ENCODE measurements around the gene MYMK.

MYMK gene

DNA sequence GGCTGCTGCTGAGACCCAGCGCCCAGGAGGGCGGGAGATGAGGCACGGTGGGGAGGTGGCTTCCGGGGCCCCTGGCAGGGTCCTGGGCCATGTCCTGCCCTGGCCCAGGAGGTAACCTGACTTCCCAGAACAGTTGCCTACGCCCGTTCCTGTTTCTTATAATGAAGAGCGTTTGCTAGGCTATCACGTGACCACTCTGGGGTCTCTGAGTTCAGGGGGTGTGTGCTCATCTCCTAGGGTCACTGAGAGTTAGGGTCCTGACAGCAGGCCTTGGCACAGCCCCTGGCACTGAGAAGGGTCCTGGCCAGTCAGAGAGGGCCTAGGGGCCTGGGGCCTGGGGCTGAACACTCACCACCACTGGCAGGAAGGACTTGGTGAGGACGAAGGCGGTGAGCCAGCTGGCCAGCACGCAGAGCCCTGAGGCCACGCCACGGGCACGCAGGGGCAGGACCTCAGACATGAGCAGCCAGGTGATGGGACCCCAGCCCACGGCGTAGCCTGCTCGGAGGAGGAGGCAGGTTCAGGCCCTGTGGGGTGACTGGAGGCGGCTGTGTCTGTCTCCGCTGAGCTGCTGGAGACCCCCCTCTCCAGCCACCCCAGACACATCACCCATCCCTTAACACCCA lies 51.9 kb downstream of the MYMK start:
- Histone ChIP-seq H3K36me3 (ENCODE audit: insufficient read depth, low read length) (peaks cover 33% of the 10 kb centered on the region), H3K9me3 (replicated peaks; ENCODE audit: low read length) (no peaks in the 10 kb centered on the region), H3K4me1 (ENCODE audit: control insufficient read depth, insufficient read depth, low read length) (no peaks in the 10 kb centered on the region), H3K9ac (ENCODE audit: low read depth, low read length) (no peak overlapping the region), H3K4me2 (ENCODE audit: low read length) (no peak overlapping the region), H3K4me3 (ENCODE audit: low read length) (no peak overlapping the region), H3K27me3 (ENCODE audit: control insufficient read depth, insufficient read depth, low read length) (no peaks in the 10 kb centered on the region)

DNA sequence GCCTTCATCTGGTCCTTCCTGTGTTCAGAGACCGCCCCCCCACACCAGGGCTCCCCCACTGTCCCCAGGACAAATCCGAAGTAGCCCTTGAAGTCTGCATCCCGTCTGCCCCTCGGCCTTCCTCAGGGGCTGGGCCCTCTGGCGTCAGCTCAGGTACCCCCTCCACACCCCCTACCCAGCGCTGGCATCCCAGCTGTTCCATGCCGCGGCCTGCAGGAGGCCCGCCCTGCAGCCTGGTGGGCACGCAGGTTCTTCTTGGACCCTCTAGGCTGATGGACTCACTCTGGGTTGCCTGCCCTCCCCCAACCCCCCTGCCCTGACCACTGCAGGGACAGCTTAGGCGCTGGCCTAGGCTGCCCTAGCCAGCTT lies 52.5 kb downstream of the MYMK start:
- Histone ChIP-seq H3K4me1 (ENCODE audit: control insufficient read depth, insufficient read depth, low read length) (no peaks in the 10 kb centered on the region), H3K36me3 (ENCODE audit: insufficient read depth, low read length) (peaks cover 33% of the 10 kb centered on the region), H3K4me3 (ENCODE audit: low read length) (no peak overlapping the region), H3K27me3 (ENCODE audit: control insufficient read depth, insufficient read depth, low read length) (no peaks in the 10 kb centered on the region), H3K4me2 (ENCODE audit: low read length) (no peak overlapping the region), H3K9me3 (replicated peaks; ENCODE audit: low read length) (no peaks in the 10 kb centered on the region), H3K9ac (ENCODE audit: low read depth, low read length) (no peak overlapping the region)

DNA sequence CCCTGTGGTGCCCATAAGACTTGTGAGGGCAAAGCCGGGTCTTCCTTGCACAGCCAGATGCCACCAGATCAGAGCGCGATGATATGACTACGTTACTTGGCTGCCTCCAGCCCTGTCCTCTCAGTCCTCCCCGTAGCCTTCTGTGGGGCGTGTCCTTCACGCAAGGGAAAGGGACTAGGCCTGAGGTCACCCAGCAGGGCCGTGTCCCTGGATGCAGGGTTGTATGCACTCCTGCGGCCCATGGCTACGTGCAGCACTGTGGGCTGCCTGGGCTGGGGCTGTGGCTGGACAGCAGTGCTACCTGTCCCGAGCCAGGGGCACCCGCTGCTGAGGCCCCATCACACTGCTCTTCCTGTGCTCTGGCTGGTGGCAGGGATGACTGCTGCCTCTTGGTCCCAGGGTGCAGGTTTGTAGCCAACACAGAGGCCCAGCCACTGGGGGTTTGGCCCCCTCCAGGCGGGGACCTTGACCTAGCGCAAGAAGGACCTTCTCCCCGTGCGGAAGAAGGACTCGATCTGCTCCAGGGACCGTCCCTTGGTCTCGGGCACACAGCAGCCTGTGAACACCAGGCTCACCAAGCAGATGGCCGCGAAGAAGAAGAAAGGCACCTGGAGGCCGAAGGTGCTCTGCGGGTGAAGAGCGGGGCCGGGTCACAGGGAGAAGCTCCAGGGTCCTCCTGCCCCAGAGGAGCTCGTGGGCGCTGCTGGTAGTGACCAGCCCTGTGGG lies 53.0 kb downstream of the MYMK start:
- Histone ChIP-seq H3K36me3 (ENCODE audit: insufficient read depth, low read length) (peaks cover 30% of the 10 kb centered on the region), H3K4me3 (ENCODE audit: low read length) (no peak overlapping the region), H3K27me3 (ENCODE audit: control insufficient read depth, insufficient read depth, low read length) (no peaks in the 10 kb centered on the region), H3K9me3 (replicated peaks; ENCODE audit: low read length) (no peaks in the 10 kb centered on the region), H3K4me1 (ENCODE audit: control insufficient read depth, insufficient read depth, low read length) (no peaks in the 10 kb centered on the region), H3K9ac (ENCODE audit: low read depth, low read length) (no peak overlapping the region), H3K4me2 (ENCODE audit: low read length) (no peak overlapping the region)

DNA sequence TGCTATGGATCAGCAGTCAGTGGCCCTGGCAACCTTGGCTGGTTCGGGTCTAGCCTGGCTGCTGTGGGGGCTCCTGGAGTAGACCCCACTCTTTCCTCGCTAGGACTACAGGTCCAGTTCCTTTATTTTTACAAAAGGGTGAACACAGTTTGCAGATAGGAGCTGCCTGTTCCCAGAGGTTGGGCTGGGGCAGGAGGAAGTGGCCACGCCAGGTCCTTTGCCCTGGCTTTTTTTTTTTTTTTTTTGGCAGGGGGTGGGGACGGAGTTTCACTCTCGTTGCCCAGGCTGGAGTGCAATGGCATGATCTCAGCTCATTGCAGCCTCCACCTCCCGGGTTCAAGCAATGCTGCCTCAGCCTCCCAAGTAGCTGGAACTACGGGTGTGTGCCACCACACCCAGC lies 53.8 kb downstream of the MYMK start:
- Histone ChIP-seq H3K36me3 (ENCODE audit: insufficient read depth, low read length) (peaks cover 26% of the 10 kb centered on the region), H3K9ac (ENCODE audit: low read depth, low read length) (no peak overlapping the region), H3K4me1 (ENCODE audit: control insufficient read depth, insufficient read depth, low read length) (no peaks in the 10 kb centered on the region), H3K4me3 (ENCODE audit: low read length) (no peak overlapping the region), H3K4me2 (ENCODE audit: low read length) (no peak overlapping the region), H3K9me3 (replicated peaks; ENCODE audit: low read length) (no peaks in the 10 kb centered on the region), H3K27me3 (ENCODE audit: control insufficient read depth, insufficient read depth, low read length) (no peaks in the 10 kb centered on the region)

DNA sequence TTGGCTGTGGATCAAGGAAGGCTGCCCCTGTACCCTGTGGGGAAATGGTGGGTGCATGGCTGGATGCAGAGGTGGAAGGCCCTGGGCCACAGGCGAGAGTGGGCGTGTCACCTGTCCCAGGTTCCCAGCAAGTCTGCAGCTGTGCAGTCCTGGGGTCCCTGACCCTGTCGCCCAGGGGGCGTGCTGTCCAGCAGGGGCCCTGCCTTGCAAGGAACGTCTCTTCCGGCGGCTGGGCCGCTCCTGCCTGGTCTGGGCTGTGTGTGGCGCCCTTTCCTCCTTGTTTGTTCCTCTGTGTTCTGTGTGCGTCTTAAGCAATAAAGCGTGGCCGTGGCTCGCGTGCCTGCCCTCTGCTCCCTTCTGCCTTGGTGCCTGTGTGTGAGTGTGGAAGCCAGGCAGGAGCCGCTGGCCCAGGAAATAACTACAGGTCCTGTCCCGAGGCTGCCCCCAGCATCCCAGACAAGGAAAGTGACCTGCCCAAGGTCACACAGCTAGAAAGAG lies 54.3 kb downstream of the MYMK start:
- peaks cover 26% of the 10 kb centered on the region for H3K36me3 ChIP-seq (ENCODE audit: insufficient read depth, low read length)
- no peak overlapping the region for H3K4me3 ChIP-seq (ENCODE audit: low read length)
- H3K4me1 ChIP-seq (ENCODE audit: control insufficient read depth, insufficient read depth, low read length): no peaks in the 10 kb centered on the region
- no peaks in the 10 kb centered on the region for H3K27me3 ChIP-seq (ENCODE audit: control insufficient read depth, insufficient read depth, low read length)
- H3K9me3 ChIP-seq (replicated peaks; ENCODE audit: low read length): no peaks in the 10 kb centered on the region
- no peak overlapping the region for H3K4me2 ChIP-seq (ENCODE audit: low read length)
- H3K9ac ChIP-seq (ENCODE audit: low read depth, low read length): no peak overlapping the region

DNA sequence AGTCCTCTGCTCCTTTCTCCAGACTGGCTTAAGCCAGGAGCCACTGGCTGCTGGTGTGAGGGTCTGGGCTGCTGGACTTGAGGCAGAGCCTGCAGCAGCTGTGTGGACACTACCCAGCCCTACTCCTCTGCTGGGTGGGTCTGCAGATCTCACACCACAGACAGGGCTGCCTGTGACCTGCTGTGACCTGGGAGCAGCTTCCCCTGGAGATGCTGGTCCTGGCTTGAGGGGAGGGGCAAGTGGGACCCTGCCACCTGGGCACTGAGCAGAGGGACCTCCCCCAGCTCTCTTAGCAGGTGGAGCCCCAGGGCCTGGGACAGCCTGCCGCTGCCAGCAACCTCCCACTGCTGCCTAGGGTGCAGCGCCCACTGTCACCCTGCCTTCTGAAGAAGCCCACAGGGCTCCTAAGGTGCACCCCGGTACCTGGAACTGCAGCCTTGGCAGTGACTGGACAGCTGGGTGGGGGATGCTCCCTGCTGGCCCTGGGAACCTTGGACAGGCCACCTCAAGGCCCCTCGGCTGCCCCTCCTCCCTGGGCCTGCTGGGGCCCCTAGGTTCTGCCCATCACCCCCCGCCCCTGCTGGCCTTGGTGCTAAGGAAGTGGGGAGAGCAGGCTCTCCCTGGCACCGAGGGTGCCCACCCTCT lies 55.9 kb downstream of the MYMK start:
- no peak overlapping the region for H3K4me2 ChIP-seq (ENCODE audit: low read length)
- H3K4me3 ChIP-seq (ENCODE audit: low read length): no peak overlapping the region

DNA sequence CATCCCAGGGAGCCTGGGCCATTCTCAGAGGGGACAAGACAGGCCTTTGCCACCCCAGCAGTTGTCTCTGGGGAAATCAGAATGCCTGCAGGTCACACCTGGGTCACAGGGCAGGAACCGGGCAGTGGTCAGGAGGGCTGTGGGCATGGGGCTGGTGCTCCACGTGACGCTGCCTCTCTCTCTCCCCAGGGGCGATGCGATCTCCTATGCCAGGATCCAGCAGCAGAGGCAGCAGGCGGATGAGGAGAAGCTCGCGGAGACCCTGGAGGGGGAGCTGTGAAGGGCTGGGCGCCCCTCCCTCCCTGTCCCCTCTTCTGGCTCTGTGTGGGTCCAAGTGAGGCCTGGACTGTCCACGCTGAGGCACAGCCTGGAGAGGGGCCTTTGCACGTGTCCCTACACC lies 56.4 kb downstream of the MYMK start:
- Histone ChIP-seq H3K36me3 (ENCODE audit: insufficient read depth, low read length) (peaks cover 13% of the 10 kb centered on the region), H3K4me2 (ENCODE audit: low read length) (no peak overlapping the region), H3K9me3 (replicated peaks; ENCODE audit: low read length) (no peaks in the 10 kb centered on the region), H3K4me1 (ENCODE audit: control insufficient read depth, insufficient read depth, low read length) (no peaks in the 10 kb centered on the region), H3K4me3 (ENCODE audit: low read length) (no peak overlapping the region), H3K27me3 (ENCODE audit: control insufficient read depth, insufficient read depth, low read length) (no peaks in the 10 kb centered on the region), H3K9ac (ENCODE audit: low read depth, low read length) (no peak overlapping the region)

More for the DNA sequence above, 55.9 kb downstream of the MYMK start:
- Histone ChIP-seq H3K9me3 (replicated peaks; ENCODE audit: low read length) (no peaks in the 10 kb centered on the region), H3K9ac (ENCODE audit: low read depth, low read length) (no peak overlapping the region), H3K36me3 (ENCODE audit: insufficient read depth, low read length) (peaks cover 18% of the 10 kb centered on the region), H3K27me3 (ENCODE audit: control insufficient read depth, insufficient read depth, low read length) (no peaks in the 10 kb centered on the region), H3K4me1 (ENCODE audit: control insufficient read depth, insufficient read depth, low read length) (no peaks in the 10 kb centered on the region)

DNA sequence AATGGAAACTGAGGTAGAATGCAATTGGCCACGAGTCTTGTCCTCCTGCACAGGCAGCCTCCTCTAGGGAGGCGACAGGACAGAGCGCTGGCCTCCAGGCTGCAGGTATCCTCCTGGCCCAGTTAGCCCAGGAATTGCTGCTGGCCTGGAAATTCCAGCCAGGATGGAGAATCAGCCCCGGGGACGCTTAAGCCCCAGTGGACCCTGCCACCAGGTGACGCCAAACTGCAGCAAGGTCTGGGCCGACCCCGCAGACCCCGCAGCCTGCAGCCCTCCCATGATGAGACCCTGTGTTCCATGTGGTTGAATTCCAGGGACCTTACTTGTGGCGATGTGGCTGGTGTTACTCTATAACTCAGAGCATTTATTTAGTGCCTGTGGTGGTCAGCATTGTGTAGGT lies 57.7 kb downstream of the MYMK start:
- H3K4me2 ChIP-seq (ENCODE audit: low read length): no peak overlapping the region
- no peaks in the 10 kb centered on the region for H3K9me3 ChIP-seq (replicated peaks; ENCODE audit: low read length)
- H3K4me3 ChIP-seq (ENCODE audit: low read length): no peak overlapping the region
- H3K27me3 ChIP-seq (ENCODE audit: control insufficient read depth, insufficient read depth, low read length): no peaks in the 10 kb centered on the region
- H3K36me3 ChIP-seq (ENCODE audit: insufficient read depth, low read length): peaks cover 6% of the 10 kb centered on the region
- no peaks in the 10 kb centered on the region for H3K4me1 ChIP-seq (ENCODE audit: control insufficient read depth, insufficient read depth, low read length)
- no peak overlapping the region for H3K9ac ChIP-seq (ENCODE audit: low read depth, low read length)

DNA sequence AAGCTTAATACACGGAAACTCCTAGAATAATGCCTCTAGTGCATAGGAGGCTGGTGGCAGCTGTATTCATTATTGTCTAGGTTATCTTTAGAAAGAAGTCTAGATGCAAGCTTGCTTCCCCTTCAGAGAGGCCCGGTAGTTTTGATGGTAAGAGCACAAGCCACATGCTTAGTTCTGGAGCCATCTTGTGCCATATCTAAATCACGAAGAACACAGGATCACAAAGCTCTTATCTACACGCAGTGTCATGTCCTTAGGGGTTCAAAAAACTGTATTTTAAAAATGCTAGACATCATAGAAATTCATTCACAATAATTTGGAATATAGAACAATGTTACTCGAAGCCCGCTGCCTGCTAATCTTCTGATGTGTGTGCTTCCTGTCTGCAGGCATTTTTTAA lies 58.8 kb downstream of the MYMK start:
- no peak overlapping the region for H3K4me2 ChIP-seq (ENCODE audit: low read length)
- H3K27me3 ChIP-seq (ENCODE audit: control insufficient read depth, insufficient read depth, low read length): no peaks in the 10 kb centered on the region
- H3K36me3 ChIP-seq (ENCODE audit: insufficient read depth, low read length): no peaks in the 10 kb centered on the region
- no peak overlapping the region for H3K4me3 ChIP-seq (ENCODE audit: low read length)
- no peak overlapping the region for H3K9ac ChIP-seq (ENCODE audit: low read depth, low read length)
- H3K4me1 ChIP-seq (ENCODE audit: control insufficient read depth, insufficient read depth, low read length): no peaks in the 10 kb centered on the region
- no peaks in the 10 kb centered on the region for H3K9me3 ChIP-seq (replicated peaks; ENCODE audit: low read length)

DNA sequence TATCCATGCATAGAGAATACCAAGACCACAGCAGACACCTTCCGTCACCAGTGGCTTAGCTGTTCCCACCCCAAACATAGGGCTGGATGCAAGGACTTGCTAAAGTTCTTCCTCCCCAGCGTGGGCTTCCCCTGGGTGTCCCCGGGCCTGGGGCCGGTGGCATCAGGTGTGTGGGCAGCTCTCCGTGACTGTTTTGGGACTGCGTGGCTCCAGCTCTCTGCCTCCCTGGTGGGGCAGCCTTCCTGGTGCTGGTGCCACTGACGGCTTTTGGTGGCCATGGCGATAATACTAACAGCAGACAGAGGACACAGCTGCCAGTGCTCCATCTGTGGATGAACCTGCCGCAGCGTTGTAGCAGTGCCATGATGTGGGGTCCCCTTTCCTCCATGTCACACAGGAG lies 60.1 kb downstream of the MYMK start:
- H3K27me3 ChIP-seq (ENCODE audit: control insufficient read depth, insufficient read depth, low read length): no peaks in the 10 kb centered on the region
- no peaks in the 10 kb centered on the region for H3K36me3 ChIP-seq (ENCODE audit: insufficient read depth, low read length)
- H3K9me3 ChIP-seq (replicated peaks; ENCODE audit: low read length): no peaks in the 10 kb centered on the region
- no peak overlapping the region for H3K4me3 ChIP-seq (ENCODE audit: low read length)
- no peak overlapping the region for H3K4me2 ChIP-seq (ENCODE audit: low read length)
- peaks cover 5% of the 10 kb centered on the region for H3K4me1 ChIP-seq (ENCODE audit: control insufficient read depth, insufficient read depth, low read length)
- no peak overlapping the region for H3K9ac ChIP-seq (ENCODE audit: low read depth, low read length)

All from skeletal muscle satellite cell (primary cell).